NCI-H2107 (cell line): ENCODE results near the gene SEC14L6.
A peak's percentile ranks its signal among the peaks of the same experiment; 100 is the strongest.
"Not testable (repeated sequence)": the region's sequence is repeated elsewhere in the genome, so short reads cannot be mapped to it uniquely, and the experiment has no call there.

Experiments used
- DNase-seq: peaks from one replicate; lab custom pipeline; 2025; lab: John Stamatoyannopoulos, UW

The SEC14L6 gene

DNA sequence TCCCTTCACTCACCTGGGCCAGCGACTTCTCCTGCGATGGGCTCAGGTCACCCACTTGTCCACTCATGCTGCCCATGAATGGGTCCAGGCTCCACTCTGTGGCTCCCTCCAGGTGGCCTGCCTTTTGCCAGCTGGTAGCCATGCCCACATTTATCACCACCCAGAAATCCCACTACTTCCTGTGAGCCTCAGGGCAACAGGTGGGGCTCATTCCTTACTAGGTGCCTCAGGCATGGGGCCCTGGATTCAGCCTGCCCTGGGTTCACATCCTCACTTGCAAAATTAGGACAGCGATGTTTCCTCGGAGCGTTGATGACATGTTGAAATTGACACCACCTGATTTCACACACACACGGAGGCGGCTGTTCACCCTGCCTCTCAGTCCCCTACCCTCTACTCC, at the start of gene SEC14L6:
Gene SEC14L6 (minus strand): TSS at position 126 of the 400 bp plus-strand sequence. CDS start 59 bp downstream, at position 67.
- no peak for DNase-seq

DNA sequence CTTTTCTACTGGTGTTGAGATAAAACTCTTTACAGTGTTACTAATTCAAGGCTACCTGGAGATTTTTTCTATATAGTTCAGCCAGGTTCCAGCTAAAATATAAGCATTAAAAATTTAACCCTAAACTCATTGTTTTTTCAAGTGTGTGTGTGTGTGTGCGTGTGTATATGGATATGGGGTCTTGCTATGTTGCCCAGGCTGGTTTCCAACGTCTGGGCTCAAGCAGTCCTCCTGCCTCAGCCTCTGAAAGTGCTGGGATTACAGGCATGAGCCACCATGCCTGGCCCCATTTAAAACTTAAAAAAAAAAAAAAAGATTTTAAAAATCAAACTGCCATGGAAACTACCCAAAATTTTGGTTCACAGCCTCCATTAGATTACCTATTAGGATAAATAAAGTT, 49.7 kb upstream of the SEC14L6 start:
- DNase-seq = no peak

DNA sequence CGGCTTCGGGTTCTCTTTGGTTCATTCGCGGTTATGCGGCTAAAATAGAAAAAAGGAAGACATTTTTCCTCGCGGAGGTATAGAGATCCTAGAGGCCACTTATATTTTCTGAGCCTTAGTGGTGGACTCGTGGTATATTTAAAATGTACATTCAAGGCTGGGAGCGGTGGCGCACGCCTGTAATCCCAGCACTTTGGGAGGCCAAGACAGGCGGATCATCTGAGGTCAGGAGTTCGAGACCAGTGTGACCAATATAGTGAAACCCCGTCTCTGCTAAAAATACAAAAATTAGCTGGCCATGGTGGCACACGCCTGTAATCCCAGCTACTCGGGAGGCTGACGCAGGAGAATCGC, 45.8 kb upstream of the SEC14L6 start:
- DNase-seq = not testable (repeated sequence)

DNA sequence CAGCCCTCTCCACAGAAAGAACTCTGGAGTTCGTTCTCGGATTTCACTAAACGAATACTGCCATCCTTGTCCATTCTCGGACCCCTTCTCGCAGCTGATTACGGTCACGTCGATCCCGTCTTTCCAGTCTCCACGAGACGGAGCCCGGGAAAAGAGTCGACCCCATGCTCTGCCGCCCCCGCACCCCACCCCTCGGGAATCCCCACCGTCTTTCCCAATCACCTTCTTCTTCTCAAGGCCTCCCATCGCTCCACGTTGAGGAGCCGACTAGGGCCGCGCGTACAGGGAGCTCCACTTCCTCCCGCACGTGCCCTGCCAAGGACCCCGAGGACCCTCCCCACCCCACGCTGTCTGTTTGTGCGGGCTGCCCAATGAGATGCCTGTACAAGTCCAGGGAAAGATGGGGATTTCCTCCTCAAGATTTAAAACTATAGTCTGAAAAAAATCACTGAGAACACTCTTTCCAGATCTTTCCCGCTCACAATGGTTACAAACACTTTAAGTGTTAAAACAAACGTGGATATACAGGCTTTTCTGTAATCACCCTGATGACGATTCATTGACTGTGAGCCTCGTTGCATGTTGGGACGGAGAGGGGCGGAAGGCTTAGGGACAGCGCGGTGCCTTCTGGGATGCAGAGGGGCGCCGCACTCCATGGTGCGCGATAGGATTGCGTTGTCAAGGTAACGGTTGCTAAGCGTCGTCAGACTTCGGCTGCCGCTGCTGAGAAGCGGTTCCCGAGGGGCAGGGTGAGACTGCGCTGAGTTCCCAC, 45.2 kb upstream of the SEC14L6 start, which contains the start of gene PES1:
Gene PES1 (minus strand): TSS at position 323 of the 772 bp plus-strand sequence. CDS start 77 bp downstream, at position 246.
- peak; percentile 87 for DNase-seq

- no peak for DNase-seq
Observed at GRCh38 chr22:30591191-30591587, 44.6 kb upstream of the SEC14L6 start.

DNA sequence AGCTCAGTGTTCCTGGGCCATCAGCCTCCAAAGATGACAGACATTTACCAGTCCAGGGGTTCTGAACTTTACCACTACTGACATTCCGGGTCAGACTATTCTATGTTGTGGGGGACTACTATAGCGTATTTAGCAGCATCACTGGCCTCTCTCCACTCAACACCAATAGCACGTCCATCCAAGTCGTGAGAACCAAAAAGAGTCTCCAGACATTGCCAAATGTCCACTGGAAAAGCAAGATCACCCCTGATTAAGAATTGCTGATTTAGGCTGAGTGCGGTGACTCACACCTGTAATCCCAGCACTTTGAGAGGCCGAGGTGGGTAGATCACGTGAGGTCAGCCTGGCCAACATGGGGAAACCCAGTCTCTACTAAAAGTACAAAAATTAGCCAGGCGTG, 39.9 kb upstream of the SEC14L6 start:
- DNase-seq = no peak

- DNase-seq = no peak
Observed at GRCh38 chr22:30584441-30584840, 37.9 kb upstream of the SEC14L6 start.

- DNase-seq = no peak
Observed at GRCh38 chr22:30582788-30583545, 36.4 kb upstream of the SEC14L6 start.

- no peak for DNase-seq
Observed at GRCh38 chr22:30582051-30582450, 35.5 kb upstream of the SEC14L6 start.

DNA sequence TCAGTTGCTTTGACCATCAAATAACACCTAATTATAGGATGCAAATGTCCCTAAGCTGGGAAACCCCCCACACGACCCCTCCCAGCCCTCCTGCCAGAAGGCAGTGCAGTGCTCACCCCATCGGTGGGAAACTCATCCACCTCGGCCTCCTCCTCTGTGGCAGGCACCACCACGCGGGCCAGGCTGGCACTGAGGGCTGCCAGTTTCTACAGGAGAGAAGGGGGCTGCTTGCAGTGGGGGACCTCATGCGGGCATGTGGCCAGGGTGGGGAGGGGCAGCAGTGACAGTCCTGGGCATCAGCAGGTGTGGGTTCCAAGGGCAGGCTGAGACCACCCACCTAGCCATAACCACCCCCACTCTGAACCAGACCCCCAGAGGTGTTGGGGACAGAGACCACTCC, 34.4 kb upstream of the SEC14L6 start:
- DNase-seq = no peak

DNA sequence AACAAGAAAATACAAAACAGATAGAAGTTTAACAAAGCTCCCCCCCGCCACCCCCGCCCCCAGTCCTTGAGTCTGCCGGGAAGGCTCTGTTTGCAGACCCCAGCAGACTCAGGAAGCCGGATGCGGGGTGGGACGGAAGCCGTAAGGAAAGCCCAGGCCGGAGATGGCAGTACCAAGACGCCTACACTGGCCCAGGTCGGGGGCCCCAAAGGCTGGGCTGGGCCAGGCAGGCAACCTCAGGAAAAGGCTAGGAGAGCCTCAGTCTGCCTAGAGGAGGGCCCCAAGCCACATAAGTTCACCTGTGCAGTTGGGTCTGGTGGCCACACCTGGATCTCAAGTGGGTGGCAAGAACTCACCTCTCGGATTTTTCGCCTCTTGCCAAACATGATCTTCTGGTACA, 31.9 kb upstream of the SEC14L6 start:
- DNase-seq = no peak

- DNase-seq = no peak
Observed at GRCh38 chr22:30575859-30576258, 29.3 kb upstream of the SEC14L6 start.

- no peak for DNase-seq
Observed at GRCh38 chr22:30574997-30575671, 28.6 kb upstream of the SEC14L6 start.

GRCh38 chr22:30574095-30574981, 27.8 kb upstream of the SEC14L6 start, which contains the start of gene GAL3ST1:
GAL3ST1 (minus strand) TSS chr22:30574665; CDS start chr22:30557392, 17,273 bp downstream.
- no peak for DNase-seq

DNA sequence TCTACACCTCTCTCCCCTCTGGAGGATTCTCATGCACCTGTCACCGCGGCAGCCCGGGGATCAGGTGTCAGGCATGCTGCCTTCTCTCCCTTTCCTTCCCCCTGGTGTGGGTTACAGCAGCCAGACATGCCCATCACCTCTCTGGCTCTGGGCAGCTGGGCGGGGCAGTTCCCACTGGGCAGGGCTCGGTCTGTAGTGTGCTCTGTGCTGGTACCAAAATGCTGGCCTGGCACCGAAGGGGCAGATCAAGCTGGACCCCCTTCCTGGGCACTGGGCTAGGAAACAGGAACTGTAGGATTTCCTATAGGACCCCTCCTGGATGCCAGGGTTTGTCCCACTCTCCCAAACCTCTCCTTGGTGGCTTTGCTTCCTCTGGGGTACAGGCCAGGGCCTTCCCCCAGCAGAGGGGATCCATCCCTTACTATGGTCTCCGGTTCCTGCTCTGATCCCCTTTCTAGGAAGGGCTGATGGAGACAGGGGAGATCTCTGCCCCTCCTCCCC, 27.1 kb upstream of the SEC14L6 start:
- no peak for DNase-seq

- DNase-seq = no peak
Observed at GRCh38 chr22:30572840-30573593, 26.5 kb upstream of the SEC14L6 start.

DNA sequence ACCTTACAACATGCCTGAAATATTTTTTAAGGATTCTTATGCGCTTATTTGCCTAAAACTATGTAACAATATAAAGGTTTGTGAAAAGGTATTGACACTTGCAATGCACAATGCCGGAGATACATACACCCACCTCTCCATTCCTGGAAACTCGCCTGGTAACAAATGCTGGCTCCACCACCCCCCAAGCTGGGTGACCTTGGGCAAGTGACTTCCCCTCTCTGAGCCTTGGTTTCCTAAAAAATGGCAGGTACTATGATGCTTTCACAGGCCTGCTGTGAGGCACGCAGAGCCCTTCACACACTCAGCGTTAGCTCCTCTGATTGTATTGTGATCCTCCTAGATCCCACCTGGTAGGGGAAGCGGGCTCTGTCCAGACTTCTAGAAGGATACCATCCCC, 25.7 kb upstream of the SEC14L6 start:
- no peak for DNase-seq

DNA sequence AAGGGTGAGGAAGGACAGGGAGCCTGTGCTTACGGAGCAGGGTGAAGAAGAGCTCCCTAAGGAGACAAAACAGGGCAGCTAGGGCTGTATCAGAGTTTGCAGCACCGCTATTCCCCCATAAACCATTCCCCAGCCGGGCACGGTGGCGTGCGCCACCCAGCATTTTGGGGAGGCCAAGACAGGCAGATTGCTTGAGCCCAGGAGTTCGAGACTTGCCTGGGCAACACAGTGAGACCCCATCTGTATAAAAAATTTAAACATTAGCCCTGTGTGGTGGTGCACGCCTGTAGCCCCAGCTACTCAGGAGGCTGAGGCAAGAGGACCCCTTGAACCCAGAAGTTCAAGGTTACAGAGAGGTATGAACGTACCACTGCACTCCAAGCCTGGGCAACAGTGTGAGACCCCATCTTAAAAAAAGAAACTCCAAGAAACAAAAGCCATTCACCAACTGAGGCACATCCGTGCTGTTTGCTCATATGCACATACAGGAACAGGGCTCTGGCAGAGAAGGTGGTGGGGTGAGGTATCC, 23.2 kb upstream of the SEC14L6 start:
- DNase-seq = no peak

GRCh38 chr22:30568137-30568805, 21.7 kb upstream of the SEC14L6 start:
- DNase-seq = no peak

DNA sequence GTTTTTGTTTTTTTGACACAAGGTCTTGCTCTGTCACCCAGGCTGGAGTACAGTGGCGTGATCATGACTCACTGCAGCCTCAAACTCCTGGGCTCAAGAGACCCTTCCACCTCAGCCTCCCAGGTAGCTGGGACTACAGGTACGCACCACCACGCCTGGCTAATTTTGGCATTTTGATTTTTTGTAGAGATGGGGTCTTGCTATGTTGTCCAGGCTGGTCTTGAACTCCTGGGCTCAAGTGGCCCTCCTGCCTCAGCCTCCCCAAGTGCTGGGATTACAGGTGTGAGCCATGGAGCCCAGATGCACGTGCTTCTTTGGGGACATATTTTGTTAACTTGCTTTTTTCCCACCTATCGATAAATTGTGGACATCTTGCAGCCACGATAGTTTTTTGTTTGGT, 20.7 kb upstream of the SEC14L6 start:
- not testable (repeated sequence) for DNase-seq
